ENCODE measurements around the gene PCDHGA12. TPM values are rescaled to one million over a fixed set of nuclear protein-coding genes. Genes with fewer than 3 reads are reported as not detected.
"Not testable (repeated sequence)": the region's sequence is repeated elsewhere in the genome, so short reads cannot be mapped to it uniquely, and the experiment has no call there.

Gene PCDHGA12
- total RNA-seq, 1 experiment from 2014 or later: 0.11 TPM

- not testable (repeated sequence) for ATAC-seq; H3K27me3 ChIP-seq (ENCODE audit: low read length); BruUV-seq (replicated peaks)
These were observed 15.1 kb upstream of the PCDHGA12 start for GRCh38 chr5:141415275-141415618.

GRCh38 chr5:141417494-141418172 lies 12.7 kb upstream of the PCDHGA12 start, which contains the start of gene PCDHGB7:
TSS of gene PCDHGB7 (plus strand) at chr5:141417677. CDS start at chr5:141417860, 183 bp downstream.
- H3K4me1 ChIP-seq (ENCODE audit: insufficient read depth, low read length); CTCF ChIA-PET; H3K4me2 ChIP-seq (ENCODE audit: low read length); H3K27me3 ChIP-seq (ENCODE audit: low read length); DNase-seq; intact Hi-C loops (cut with micrococcal nuclease); H3K79me2 ChIP-seq (ENCODE audit: low read length); H3K9me2 ChIP-seq (replicated peaks; ENCODE audit: low read length); BruUV-seq (replicated peaks); H3F3A ChIP-seq (ENCODE audit: low read length, unreplicated experiment); H3K4me3 ChIP-seq (ENCODE audit: low read length); POLR2A ChIA-PET (ENCODE audit: unreplicated experiment); H3K9ac ChIP-seq (ENCODE audit: low read length); H3K9me3 ChIP-seq (ENCODE audit: low read length); H2AFZ ChIP-seq (ENCODE audit: low read length); ATAC-seq; H4K20me1 ChIP-seq (ENCODE audit: low read length); H3K36me3 ChIP-seq (ENCODE audit: low read depth, low read length); H3K27ac ChIP-seq (ENCODE audit: low read length): not testable (repeated sequence)

More at GRCh38 chr5:141415275-141415618, 15.1 kb upstream of the PCDHGA12 start:
- H3F3A ChIP-seq (ENCODE audit: low read length, unreplicated experiment); H3K4me3 ChIP-seq (ENCODE audit: low read length); H3K4me2 ChIP-seq (ENCODE audit: low read length); H4K20me1 ChIP-seq (ENCODE audit: low read length); CTCF ChIA-PET; H3K36me3 ChIP-seq (ENCODE audit: low read depth, low read length); intact Hi-C loops (cut with micrococcal nuclease); H3K4me1 ChIP-seq (ENCODE audit: insufficient read depth, low read length); H3K9me2 ChIP-seq (replicated peaks; ENCODE audit: low read length); H3K9ac ChIP-seq (ENCODE audit: low read length); H3K9me3 ChIP-seq (ENCODE audit: low read length); H3K27ac ChIP-seq (ENCODE audit: low read length); H2AFZ ChIP-seq (ENCODE audit: low read length); POLR2A ChIA-PET (ENCODE audit: unreplicated experiment); DNase-seq; H3K79me2 ChIP-seq (ENCODE audit: low read length): not testable (repeated sequence)

- Histone ChIP-seq H3K27me3 (ENCODE audit: low read length) (no peaks in the 10 kb centered on the region), H3K36me3 (ENCODE audit: low read depth, low read length) (no peaks in the 10 kb centered on the region; the same call in 1 of the 2 replicates), H3F3A (ENCODE audit: low read length, unreplicated experiment) (no peaks in the 10 kb centered on the region), H3K4me2 (ENCODE audit: low read length) (no peak overlapping the region), H3K9me2 (replicated peaks; ENCODE audit: low read length) (no peaks in the 10 kb centered on the region), H3K9ac (ENCODE audit: low read length) (no peak overlapping the region), H2AFZ (ENCODE audit: low read length) (no peak overlapping the region), H3K4me3 (ENCODE audit: low read length) (no peak overlapping the region), H4K20me1 (ENCODE audit: low read length) (no peaks in the 10 kb centered on the region), H3K27ac (ENCODE audit: low read length) (no peak overlapping the region), H3K79me2 (ENCODE audit: low read length) (no peaks in the 10 kb centered on the region), H3K4me1 (ENCODE audit: insufficient read depth, low read length) (no peaks in the 10 kb centered on the region), H3K9me3 (ENCODE audit: low read length) (no peaks in the 10 kb centered on the region)
- ATAC-seq: no peak
- no peak for DNase-seq
- BruUV-seq (replicated peaks): no TSS peak
- TF ChIP-seq EZH2phosphoT487 (IDR thresholded peaks at IDR 0.05; ENCODE audit: borderline replicate concordance, low read length) (no peak), CTCF (conservative IDR thresholded peaks at IDR 0.05; ENCODE audit: low read depth, low read length) (no peak), EZH2 (IDR thresholded peaks at IDR 0.05; ENCODE audit: low read length, unreplicated experiment) (no peak)
- intact Hi-C loops (cut with micrococcal nuclease): no loop called here
- ChIA-PET CTCF (no interaction called here), POLR2A (ENCODE audit: unreplicated experiment) (no interaction called here)
These were observed 11.0 kb upstream of the PCDHGA12 start for GRCh38 chr5:141419074-141419880.

Measured in PC-3 (cell line).